Fibroblast of peridontal ligament (primary cell): ENCODE data around the gene NOS1AP.

Experiments used
- DNase-seq: peaks from one replicate; pipeline ENCODE4 v3.0.0-alpha.2; 2010; ENCODE audit errors: extremely low read depth

NOS1AP gene

DNA sequence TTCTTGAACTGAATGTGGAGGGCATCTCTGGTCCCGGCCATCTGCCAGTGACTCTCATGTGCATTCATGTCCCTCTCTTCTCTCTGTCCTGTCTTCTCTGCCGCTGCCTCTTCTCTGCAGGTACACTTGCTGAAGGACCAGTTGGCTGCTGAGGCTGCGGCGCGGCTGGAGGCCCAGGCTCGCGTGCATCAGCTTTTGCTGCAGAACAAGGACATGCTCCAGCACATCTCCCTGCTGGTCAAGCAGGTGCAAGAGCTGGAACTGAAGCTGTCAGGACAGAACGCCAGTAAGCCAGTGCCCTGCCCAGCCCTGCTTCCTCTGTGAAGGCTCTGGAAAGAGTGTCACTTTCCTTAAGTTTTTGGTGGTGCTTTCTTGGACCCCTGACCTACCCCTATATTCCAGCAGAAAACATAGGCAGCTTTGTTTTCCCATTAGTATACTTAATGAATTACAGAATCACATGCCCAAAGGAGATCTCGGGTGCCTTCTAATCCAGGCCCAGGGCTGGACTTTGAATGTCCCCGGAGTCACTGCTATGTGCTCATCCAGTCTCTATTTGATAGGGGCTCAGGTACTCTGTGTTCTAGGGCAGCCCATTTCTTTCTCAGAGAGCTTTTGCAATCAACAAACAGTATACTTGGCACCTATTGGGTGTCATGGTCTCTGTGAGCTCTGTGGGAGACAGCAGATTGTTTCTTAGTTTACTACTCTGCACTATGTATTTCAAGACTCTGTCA, 296.0 kb downstream of the NOS1AP start:
- DNase-seq, result no peak

DNA sequence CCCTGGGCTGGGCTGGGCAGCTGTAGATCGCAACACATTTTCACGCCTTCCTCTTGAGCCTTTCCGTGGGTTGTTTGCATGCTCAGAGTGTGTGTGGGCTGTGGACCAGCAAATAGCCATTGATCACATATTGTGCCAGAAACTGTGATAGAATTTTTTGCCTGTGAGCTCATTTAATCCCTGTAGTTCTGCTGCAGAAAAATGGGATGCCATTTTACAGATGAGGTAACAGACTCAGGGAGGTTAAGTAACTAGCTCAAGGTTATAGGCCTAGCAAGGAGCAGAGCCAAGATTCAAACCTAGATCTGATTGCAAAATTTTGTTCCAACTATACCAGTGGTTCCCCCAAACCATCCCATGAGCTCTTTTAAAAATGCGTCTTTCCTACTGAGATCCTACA, 296.7 kb downstream of the NOS1AP start:
- no peak for DNase-seq

DNA sequence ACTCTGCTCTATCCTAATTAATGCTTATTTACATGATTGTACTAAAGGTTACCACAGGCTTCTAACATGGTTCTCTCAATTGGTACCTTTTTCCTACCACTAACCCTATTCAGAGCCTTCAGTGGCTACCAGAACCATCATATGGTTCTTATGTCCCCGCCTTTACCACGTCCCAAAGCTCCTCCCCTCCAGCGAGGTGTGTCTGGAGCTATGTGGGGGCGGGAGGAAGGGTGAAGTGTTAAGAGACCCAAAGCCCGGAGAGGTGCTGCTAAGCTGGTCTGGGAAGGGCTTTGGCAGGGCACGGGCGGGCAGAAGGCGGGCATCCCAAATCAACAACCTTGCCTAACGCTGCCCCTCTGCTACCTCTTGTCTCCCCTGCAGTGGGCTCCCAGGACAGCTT, 297.2 kb downstream of the NOS1AP start:
- DNase-seq, result no peak

DNA sequence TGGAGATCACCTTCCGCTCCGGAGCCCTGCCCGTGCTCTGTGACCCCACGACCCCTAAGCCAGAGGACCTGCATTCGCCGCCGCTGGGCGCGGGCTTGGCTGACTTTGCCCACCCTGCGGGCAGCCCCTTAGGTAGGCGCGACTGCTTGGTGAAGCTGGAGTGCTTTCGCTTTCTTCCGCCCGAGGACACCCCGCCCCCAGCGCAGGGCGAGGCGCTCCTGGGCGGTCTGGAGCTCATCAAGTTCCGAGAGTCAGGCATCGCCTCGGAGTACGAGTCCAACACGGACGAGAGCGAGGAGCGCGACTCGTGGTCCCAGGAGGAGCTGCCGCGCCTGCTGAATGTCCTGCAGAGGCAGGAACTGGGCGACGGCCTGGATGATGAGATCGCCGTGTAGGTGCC, 297.6 kb downstream of the NOS1AP start:
- DNase-seq, result no peak

DNA sequence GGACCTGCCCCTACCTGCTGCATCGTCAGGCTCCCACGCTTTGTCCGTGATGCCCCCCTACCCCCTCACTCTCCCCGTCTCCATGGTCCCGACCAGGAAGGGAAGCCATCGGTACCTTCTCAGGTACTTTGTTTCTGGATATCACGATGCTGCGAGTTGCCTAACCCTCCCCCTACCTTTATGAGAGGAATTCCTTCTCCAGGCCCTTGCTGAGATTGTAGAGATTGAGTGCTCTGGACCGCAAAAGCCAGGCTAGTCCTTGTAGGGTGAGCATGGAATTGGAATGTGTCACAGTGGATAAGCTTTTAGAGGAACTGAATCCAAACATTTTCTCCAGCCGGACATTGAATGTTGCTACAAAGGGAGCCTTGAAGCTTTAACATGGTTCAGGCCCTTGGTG, 298.3 kb downstream of the NOS1AP start:
- no peak for DNase-seq

DNA sequence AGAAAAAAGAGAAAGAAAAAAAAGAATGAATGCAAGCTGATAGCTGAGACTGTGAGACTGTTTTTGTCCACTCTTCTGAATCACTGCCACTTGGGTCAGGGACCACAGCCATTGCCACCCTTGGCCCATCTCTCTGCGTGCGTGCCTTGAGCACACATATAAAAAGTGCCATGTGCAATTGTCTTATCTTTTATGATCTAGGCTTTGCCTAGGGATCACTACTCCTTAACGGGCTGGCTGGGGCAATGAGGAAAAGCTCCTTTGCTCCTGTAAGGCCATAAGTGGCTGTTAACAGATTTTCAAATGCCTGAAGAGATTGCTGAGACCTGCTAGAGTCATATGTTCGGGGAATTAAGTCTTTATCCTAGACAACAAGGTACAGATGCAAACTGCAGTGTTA, 299.0 kb downstream of the NOS1AP start:
- no peak for DNase-seq

DNA sequence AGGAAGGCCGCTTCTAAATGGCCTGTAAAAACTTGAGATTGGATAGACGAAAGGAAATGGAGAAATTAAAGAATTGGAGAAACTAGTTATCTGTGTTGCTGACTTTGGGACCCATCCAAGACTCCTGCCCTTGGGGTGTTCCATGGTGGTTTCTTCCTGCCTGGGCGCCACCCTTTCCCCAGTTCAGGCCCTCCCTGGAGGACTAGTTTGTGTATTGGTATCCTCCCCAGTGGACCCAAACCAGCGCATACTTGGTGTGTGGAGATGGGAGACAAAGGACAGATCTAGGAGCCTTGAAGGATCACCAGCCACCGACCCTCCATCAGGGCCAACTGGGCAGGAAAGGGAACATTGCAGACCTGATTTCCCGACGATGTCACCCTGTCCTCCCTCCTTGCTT, 300.1 kb downstream of the NOS1AP start:
- DNase-seq, result no peak

DNA sequence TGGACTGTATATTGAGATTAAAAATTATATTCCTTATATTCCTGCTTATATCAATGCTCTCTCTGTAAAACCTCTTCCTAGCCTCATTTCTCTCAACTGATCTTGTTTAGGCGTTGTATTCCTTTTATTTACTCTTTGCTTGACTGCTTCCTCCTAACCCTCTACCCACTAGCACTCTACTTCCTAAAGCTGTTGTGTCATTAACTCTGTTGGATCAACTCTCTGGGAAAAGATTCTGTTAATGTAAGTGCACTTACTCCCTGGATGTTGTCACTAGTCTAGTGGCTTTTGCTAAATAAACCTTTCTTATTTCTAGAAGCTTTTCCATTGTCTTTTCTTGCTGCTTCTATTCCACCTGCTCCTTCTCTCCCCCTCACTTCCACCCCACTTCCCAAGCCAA, 300.7 kb downstream of the NOS1AP start:
- DNase-seq, result no peak

DNA sequence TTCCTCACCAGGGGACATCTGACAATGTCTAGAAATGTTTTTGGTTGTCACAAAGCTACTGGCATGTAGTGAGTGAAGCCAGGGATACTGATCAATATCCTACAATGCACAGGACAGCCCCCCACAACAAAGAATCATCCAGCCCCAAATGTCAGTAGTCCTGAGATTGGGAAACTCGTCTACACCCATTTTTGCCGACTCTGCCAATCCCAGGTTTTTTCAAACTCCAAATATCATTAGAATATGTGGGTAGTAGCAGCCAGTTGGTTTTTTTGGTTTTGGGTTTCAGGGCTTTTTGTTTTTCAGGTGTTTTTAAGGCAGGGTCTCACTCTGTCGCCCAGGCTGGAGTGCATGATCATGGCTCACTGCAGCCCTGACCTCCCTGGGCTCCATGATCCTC, 301.2 kb downstream of the NOS1AP start:
- DNase-seq, result no peak

DNA sequence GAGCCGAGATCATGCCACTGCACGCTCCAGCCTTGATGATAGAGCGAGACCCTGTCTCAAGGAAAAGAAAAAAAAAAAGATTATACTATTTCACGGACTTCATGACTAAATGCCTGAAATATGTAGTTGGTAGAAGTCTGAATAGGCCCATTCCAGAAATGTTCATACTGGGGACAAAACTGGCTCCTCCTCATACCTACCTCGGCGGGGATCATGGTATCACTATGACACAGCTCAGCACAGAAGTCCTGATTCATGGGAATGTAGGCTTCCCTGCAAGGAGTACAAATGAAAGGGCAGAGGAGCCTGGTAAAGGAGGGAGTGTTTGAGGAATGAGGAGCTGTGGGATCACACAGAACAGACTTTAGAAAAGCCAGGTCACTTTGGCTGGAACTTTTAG, 302.1 kb downstream of the NOS1AP start:
- DNase-seq, result no peak

DNA sequence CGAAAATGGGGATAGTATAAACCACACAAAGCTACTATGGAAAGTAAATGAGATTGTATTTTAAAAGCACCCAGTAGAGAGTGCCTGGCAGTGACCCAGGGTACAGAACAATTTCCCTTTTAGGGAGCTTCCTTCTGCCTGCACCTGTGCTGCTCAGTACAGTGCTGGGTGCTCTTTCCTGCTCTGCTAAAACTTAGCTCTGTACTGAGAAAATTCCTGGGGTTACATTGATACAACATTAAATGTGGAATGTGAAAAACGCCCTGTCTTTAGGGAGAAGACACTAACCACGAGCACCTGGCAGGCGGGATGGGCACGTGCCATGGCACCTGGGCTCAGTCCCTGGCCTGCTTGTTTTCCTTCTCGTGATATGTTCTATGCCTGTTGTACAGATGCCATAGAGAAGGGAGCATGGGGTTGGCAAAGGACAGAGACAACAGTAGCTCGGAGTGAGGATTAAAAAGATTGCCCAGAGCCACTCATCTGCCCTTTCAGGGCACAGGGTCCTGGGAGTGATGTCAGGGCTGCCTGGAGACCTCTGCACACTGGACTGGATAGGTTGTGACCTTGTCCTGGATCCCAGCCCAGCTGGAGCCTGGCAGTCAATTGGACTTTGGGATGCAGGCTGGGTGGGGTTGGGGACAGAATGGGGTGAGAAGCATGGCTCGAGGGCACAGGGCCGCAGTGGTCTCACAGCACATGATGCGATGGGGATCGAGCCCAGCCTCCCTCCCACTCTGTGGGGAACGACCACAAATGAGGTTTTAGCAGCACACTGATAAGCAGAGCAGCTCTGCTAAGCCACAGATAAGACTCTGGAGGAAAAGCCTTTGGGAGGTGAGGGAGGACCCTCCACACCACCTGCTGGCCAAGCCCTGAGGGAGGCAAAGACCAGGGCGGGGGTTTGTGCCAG, 302.9 kb downstream of the NOS1AP start:
- no peak for DNase-seq

DNA sequence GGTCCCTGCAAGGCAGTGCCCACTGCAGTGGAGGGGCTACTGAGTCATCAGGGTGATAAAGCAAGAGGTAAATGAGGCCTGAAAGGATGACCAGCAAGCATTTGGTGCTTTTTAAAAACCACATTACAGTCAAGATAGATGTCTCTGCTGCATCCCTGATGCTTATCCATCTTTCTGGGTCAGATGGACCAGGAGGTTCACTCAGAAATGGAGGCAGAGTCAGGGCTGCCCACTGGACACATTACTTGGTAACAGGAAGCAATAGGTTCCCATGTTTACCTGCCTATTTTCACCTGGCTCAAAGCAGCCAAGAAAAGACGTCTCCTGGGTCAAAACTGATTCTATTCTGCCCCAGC, 303.6 kb downstream of the NOS1AP start:
- no peak for DNase-seq

DNA sequence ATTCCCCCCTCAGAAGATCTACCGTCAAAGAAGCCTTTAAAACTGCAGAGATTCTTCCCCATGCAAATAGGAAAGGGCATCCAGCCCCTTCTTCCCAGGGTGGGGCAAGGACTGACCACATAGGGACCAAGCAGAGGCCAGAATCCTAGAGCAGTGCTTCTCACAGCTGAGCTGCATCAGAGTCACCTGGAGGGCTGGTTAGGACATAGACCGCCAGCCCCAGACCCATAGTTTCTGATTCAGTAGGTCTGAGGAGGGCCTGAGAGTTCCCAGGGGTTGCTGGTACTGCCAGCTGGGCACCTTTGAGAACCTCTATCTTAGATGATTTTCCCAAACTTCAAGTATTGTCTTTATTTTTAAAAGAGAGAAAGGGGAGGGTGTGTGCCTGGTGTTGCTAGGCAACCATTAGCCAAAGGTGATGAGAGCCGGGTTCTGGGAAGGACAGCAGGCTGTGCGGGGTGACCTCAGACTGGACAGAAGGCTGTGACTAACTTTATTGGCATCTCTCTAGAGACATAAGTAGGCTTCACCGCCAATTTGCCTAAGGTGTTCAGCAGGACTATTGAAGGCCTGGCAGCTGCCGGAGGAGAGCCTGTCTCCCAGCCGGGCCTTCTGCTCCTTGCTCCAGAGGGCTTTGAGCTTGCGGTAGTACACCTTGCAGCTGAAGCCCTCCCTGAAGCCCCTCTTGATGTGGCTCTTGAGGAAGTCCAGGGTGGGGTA, 304.2 kb downstream of the NOS1AP start:
- no peak for DNase-seq

DNA sequence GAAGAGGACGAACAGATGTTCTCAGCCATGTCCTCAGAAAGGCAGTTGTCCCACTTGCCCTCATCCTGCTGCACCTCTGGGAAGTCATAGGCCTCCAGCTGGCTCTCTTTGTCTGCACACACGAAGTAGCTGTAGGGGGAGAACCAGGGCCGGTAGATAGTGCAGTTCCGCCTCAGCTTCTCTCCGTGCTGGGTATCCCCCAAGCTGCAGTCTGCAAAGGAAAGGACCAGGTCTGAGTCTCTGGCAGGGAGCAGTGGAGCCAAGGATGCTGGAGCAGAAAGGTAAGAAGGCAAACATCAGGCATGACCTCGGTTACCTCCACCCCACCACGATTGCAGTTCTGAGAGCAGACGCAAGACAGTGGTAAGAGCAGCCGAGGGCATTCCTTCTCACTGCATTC, 304.9 kb downstream of the NOS1AP start:
- no peak for DNase-seq

DNA sequence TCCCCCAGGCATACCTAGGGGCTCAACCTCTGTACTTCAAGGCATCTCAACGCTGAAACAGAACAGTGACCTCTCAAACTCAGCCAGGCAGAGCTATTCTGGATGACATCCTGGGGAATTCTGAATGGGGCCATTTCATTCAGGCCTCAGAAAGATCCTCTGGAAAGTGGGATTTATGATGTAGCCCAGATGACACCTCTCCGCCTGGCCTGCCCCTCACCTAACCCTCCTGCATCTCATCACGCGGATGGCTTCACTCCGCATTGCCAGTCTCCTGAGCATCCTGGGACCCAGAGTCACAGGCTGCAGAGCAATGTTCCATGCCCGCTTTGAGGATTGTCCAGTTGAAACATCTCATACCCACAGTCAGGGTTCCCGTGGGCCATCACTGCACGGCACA, 306.0 kb downstream of the NOS1AP start:
- no peak for DNase-seq

DNA sequence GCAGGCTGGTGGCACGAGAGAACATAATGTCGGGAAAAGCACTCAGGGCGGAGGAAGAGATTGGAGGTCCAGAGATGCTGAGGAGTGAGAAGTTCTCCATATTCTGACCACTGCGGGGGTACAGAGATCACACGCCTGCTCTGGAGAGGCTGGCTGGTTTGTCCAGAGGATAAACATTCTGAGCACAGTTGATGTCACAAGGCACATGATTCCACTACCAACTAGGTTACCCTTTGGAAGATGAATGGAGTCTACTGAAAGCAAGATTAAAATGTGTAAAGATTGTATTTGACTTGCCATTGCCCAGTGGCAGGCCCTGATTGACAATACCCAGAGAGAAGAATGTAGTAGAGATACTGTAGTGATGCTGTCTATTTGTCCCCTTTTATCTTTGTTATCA, 307.2 kb downstream of the NOS1AP start, which contains the start of gene SPATA46:
TSS of gene SPATA46 (minus strand) at position 164 of the 400 bp plus-strand sequence. CDS start at position 100, 64 bp downstream.
- DNase-seq, result no peak

DNA sequence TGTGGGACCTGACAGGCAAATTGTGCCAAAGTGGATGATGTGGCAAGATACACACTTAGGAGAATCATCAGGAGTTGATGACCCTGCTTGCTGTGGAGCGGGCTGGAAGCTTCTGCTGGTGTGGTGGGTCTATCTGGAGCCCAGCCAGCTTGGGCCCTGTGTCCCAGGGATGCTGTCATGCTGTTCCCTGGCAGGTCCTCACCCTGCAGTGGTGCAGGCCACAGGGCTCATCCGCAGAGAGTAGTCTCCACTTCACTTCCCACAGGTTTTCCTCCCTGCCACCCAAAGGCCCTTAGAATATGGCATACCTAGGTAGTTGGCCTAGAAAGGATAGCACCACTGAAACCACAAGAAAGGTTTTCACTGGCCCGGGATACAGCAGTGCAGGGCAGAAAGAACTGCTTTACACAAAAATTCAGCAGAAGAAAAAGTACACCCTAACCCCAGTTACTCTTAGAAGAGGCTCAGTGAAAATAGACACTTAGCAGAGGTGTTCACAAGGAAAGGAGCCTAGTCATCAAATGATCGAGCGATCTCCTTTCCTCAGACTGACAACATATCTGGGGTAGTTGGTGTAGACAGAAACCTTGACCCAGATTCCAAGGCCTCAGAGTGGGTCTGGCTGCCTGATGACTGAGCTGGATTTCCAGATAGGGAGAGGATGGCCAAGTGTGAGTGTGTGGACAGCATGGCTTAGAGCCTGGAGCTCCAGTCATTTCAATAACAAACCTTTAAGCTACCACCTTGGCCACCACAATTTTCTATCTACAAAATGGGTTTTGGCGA, 310.8 kb downstream of the NOS1AP start:
- no peak for DNase-seq

DNA sequence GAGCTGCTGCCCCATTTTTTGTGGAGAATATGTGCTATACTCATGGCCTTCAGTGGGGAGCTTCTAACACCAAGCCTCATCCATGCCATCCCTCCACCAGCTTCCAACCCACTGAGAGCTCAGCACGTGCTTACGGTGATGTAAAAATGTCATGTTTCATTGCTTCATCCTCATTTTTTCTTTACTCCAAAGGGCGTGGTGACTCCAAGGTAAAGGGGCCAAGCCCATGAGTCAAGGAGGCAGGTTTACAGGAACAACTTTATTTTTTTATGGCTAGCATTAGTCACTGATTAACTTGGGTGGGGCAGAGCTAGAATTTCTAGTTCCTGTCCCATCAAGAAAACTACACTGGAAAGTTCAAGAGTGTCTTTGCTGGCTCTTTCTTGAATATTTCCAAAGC, 311.9 kb downstream of the NOS1AP start, which contains the start of gene C1orf226:
TSS of gene C1orf226 (plus strand) at position 346 of the 400 bp plus-strand sequence. CDS start 174 bp downstream, outside the sequence.
- no peak for DNase-seq

DNA sequence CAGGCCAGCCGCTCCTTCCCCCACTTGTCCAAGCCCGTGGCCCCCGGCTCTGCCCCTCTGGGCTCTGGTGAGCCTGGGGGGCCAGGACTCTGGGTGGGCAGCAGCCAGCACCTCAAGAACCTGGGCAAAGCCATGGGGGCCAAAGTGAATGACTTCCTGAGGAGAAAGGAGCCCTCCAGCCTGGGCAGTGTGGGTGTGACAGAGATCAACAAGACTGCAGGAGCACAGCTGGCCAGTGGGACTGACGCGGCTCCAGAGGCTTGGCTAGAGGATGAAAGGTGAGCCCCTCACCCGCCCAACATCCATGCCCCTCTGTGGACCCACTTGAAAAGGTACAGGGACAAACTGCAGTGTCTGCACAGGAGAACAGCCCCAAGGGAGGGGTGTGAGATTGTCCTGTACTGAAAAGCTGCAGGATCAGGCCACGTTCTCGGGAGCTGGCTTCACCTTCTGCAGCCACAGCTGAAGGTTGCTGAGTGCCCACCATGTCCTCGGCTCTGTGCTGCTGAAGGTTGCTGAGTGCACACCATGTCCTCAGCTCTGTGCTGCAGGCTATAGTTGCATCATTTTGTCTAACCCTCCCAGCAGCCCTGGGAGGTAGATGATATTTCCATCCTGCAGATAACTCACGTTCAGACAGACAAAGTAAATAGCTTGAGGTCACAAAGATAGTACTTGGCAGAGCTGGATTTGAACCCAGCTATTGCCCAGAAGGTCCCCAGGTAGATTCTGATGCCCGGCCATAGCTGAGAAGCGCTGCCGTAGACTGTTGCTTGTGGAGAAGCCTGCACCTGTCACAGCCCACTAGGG, 312.7 kb downstream of the NOS1AP start:
- DNase-seq, result no peak

DNA sequence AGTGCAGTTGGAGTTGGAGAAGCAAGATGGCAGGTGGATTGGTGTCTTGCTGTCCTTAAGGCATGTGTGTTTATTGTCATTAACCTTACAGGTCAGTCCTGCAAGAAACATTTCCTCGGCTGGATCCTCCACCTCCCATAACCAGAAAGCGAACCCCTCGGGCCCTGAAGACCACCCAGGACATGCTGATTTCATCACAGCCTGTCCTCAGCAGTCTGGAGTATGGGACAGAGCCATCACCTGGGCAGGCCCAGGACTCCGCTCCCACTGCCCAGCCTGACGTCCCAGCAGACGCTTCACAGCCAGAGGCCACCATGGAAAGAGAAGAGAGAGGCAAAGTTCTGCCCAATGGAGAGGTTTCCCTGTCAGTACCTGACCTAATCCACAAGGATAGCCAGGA, 313.6 kb downstream of the NOS1AP start:
- no peak for DNase-seq

DNA sequence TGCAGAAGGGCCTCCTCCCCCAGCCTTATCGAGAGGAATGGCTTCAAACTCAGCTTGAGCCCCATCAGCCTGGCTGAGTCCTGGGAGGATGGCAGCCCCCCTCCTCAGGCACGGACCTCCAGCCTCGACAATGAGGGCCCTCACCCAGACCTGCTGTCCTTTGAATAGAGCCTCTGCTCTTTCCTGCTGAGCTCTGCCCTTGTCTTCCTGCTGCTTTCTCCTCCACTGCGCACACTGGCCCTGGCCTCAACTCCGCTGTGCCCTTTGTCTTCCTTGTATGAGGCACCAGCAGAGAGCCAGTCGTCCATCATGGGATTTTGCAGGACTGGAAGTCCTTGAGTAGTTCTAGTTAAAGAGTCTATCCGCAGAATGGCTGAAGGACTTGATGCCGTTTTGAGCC, 314.0 kb downstream of the NOS1AP start:
- no peak for DNase-seq
